NCI-H146 treated with DMSO at 0.1 percent for 48 hours (cell line): ENCODE measurements around the gene MTUS2.

Source experiments
- DNase-seq: peaks from one replicate; lab custom pipeline; 2025; ENCODE audit not compliant: unreplicated experiment; lab: John Stamatoyannopoulos, UW

Gene MTUS2

DNA sequence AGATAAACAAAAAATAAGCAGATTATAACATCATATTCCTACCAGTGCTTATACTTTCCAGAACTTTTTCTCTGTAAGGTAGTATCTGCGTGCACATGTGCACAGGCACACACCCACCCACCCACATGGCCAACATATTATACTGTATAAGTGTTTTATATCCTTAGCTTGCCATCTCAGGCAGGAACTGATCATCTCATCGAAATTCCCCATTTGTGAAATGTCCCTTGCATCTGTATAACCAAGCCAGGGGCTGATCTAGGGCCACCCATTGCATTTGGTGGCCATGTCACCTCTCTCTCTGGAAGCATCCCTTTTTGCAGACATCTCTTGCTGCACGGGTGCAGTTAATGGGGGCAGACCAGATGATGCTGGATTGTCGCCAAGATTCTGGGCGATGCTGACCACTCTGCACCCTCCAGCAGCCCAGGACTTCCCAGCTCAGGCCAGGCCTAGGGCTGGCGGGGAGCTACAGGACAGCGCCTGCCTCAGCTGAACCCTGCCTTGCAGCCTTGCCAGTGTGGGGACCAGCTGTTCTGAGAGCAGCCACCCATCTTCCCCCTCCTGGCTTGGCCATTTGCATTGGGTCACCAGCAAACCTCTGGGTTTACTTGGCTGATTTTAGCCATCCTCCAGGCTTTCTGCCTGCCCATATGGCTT lies 679.5 kb downstream of the MTUS2 start:
- no peak for DNase-seq

DNA sequence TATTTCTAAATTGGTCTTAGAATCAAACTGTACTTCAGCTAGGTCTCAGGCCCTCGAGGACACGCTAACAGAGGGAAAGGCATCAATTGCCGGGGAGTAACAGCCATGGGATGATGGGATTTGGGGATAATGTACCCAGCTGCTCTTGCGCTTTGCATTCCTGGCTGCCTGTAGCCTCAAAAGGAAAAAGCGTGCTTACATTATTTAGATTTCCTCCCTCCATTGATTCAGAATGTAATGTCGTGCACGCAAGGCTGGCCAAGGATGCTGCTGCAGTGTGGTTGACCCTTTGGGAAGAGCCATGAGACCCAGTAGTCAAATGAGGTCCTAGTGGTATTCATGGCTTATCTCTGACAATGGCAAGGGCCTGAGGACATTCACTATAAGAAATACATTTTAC lies 680.2 kb downstream of the MTUS2 start:
- DNase-seq = no peak

DNA sequence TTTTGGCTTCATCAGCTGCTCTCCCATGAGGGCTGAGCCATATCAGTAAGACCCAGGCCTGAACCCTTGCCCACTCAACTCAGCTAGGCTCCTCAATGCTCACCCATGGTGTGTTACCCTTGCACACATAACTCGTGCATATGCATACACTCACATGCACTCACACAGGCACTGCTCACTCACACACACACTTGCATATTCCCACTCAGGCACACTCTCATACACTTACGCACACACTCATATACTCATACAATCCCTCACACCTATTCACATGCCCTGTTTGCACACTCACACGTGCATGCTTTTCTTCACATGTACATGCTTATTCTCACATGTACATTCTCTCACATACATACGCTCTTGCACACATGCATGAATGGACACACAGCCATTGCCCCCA lies 681.5 kb downstream of the MTUS2 start:
- no peak for DNase-seq

DNA sequence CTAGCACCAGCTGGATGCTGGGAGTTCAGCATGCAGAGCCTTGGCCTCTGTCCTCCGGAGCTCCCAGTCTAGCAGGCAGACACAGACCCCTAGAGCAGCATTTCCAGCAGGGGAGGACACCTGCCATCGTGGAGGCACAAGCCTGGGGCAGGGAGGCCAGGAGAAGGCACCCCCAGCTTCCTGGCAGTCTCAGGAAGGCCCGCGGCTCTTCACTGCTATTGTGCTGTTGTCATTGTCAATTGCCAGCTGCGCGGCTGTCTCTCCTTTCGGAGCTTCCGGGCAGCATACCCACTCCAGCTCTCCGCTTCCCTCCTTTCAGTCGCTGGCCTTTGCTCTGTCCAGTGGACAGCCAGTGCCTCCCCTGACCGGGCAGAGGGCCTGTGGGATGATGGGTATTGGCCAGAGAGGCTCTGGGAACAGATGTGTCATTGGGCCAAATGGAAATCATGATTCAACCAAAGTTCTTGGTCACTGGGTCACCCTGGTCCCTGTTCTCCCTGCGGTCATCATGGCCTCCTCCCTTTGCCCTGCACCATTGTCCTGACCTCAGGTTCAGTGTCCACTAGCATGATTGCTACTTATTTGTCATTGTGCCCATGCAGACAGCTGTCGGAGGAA lies 682.4 kb downstream of the MTUS2 start:
- no peak for DNase-seq

DNA sequence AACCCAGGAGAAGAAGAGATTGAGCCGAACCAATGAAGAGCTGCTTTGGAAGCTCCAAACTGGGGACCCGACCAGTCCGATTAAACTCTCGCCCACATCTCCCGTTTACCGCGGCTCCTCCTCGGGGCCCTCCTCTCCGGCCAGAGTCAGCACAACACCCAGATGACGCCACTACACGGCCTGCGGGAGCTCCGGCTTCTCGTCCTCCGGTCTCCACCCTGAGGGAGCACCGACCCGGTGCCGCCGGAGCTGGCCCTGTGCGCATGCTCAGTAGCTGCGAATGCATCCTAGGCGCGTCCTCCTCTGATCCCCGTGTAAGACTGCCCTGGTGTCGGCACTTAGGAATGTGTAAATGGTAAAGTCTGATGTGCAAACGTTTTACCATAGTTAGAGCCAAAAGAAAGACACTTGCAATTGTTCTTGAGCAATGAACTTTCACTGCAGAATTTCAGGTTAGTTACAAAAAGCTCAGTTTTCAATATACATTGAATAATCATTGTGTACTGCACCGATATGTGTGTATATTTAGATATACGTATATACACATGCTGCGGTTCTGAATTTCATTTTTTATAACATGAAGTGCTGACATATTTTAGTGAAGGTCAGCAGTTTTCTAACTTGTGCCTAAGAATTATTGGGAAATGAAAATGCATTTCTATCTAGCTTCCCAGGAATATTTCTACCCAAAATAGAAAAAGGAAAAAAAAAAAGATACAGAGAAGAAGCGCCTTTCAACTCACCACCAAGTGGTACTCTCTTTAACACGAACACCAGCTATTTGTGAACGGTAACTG lies 683.1 kb downstream of the MTUS2 start:
- no peak for DNase-seq

DNA sequence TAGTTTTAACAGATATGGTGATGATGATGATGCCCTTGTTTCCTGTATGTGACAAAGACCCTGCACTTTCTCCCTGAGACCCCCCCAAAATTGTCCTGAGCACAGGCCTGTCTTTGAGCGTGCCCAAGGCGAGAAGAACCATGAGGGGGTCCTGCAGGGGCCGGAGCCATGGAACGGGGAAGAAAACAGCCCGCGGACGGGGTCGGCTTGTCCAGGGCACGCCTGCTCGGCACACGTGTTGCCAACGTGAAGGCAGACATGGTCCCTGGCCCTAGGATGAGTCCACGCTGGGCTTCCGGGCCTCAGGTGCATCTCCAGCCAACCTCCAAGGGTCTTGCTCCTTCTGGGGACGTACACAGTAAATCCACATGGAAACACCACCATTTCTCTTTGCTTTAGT lies 684.6 kb downstream of the MTUS2 start:
- no peak for DNase-seq

DNA sequence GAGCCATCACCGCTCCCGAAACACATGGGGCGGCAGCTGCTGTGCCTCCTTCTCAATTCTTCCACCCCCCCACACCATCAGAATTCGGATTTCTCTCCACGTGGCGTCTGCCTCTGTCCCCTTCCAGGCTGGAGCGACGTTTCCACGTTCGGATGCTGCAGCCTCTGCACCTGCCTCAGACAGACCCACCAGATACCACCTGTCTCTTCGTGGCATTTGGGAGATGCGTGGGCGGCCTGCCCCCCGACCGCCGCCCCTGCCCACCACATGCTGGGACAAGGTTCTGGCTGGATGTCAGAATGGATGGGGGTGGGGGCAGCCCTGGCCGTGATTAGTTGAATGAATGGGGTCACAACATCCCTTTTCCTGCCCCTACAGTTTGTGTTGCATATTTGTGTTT lies 685.4 kb downstream of the MTUS2 start:
- DNase-seq = no peak

DNA sequence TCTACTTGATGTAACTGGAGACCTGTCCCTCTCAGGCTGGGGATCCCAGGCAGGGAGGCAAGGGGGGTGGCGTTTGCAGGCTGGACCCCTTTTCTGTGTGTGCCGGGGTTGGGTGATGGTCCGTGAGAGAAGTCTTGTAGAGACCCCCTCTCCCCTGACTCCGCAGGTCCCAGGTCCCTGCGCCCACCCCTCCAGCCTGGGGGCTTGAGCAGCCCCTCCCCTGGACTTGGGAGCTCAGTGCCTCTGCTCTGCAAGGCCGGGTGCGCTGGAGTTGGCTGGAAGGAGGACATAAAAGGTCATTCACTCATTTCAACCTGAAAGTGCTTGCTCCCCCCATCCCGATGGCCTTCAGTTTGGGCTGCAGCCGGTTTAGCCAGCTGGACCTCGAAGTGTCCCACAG lies 685.8 kb downstream of the MTUS2 start:
- DNase-seq = no peak

DNA sequence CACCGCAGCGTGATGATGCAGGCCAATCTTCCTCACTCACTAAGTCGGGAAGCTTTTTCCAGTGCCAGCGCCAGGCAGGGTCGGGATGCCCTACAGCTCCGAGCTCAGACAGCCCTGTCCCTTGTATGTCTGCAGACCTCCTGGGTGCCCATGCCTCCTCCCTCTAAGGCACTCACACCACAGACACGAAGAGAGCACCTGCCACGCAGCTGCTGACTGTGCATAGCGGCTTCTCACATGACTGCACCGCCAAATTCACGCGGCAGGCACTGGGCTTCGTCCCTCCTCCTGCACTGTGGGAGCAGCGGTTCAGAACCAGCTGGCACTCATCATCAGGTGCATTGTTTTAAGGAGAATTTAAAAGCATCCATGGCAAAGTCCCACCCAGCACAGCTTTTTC lies 687.2 kb downstream of the MTUS2 start:
- peak; percentile 40 for DNase-seq

DNA sequence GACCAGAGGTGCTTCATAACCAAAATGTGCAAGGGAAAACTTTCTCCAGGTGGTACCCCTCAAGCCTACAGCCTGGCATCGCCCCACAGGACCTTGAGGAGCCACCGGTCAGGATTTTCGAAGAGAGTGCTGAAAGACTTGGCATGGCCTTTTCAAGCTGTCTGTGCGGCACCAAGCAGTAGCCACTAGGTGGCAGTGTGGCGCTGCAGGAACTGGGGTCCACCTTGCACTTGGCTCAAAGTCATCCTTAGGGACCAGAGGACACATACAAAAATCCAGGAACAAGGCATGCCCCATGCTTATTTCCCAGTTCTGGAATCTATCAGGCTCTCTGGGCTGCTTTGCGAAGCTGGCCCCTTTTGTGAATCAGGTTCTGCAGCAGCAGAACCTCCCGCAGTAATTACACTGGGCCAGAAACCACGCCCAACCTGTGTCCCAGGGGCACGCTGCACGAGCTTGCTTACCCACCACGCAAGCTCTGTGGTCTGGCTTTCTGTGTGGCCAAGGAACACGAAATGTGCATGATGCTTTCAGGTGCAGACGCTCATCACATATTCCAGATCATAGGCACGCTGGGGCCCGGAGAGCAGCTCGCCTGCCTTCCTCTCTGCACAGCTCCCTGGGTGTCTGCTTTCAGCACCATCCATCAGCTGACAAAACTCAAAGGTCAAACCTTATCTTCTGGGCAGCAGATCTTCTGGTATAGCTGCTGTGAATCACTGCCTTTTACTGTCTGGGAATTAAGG lies 688.2 kb downstream of the MTUS2 start:
- DNase-seq = peak; percentile 1

DNA sequence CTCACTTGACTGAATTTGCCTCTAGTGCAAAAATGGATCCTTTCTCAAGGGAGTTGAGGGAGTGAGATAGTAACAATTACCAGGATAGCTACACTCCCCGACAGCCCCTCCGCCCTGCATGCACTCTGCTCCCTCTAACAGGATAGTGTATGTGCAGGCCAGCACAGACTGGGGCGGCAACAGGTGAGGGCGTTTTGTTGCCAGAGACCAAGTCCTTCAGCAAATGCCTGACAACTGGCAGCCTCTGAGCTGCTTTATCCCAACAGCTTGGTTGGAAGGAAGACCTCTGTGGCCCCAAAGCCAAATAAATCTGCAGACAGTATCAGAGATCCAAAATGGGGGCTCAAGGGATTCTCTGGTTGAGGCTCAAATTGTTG lies 688.7 kb downstream of the MTUS2 start:
- no peak for DNase-seq

DNA sequence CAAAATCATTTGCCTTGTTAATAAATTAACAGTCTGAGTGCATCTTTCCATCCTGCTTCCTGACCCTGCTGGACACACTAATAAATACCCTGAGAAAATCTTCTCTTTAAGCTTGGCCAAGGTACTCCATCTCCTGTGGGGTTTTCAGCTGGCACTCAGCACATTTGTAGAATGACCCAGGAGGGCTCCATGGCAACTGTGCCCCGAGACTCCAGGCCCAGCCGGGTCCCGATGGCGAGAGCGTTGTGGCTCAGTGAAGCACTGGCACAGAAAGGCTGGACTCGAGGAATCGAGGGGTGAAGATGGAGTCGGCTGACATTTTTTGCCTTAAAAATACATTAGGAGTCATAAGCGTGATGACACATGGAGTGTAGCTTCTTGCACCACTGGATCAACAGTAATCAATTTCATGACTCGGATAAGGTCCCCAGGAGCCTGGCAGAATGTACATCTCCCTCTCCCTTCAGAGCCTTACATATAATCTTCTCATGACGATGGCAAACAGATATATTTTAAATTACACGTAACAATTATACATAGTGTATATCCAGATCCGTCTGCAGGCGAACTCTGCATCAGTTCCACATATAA lies 690.0 kb downstream of the MTUS2 start:
- no peak for DNase-seq

DNA sequence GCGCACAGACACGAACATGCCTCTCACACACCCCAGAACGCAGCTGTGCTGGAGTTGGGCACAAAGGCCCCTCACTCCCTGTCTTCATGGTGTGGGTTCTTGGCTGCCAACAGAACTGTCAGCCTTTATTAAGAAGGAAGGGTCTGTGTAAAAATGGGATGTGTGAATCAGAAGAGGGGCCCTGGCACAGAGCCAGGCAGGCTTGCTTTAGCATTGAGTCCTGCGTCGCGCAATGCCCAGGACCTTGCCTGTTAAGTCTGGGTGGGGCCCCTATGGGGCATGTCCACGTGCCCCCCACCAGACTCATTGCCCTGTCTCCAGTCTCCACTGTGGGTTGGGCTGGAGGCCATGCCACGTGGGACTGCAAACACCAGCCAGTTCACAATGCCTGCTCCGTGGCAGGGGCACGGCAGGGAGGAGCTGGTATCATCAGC lies 690.5 kb downstream of the MTUS2 start:
- no peak for DNase-seq

DNA sequence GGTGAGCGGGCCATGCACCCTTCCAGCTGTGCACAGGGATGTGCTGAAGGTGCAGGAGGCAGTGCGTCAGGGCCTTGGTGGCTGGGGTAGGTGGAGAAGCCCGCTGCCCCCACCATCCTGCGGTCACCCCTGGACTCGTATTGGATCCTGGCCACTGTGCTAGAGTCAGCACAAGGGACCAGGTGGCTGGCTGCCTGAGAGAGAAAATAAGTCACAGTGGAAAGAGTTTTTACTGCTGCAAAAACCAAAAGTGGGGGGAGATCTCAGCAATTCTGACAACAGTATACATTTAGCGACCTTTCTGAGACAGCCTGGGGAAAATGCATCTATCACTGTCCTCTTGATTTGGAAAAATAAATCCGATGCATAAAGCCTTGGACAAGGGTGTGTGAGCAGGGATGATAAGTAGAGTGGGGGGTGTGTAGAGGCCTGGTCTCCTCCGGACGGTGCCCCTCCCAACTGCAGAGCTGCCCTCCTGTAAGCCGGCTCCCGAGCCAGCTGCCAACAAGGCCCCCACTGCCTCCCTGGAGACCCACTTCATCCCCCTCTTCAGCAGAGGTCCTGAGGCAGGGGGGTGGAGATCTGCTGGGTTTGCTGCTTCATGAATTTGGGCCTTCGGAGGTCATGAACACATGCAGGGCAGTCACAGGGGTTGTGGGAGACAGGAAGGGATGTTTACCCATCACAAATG lies 691.1 kb downstream of the MTUS2 start:
- DNase-seq = no peak

DNA sequence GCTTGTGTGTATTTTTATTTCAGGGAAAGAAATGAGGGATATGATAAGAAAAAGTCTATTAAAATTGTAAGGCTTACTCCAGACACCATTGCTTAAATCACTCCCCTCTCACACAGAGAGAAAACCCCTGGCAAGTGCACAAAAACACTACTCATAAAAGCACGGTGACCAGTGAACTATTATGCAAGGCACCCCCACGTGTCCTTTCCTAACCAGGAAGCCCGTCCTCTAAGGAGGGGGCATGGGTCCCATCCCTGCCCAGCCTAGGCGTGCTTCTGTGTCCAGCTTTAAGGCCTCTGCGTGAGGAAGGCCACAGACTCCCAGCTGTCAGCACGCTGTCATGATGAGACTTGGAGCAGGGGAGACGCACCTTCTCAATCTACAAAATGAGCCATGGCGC lies 691.8 kb downstream of the MTUS2 start:
- DNase-seq = no peak

DNA sequence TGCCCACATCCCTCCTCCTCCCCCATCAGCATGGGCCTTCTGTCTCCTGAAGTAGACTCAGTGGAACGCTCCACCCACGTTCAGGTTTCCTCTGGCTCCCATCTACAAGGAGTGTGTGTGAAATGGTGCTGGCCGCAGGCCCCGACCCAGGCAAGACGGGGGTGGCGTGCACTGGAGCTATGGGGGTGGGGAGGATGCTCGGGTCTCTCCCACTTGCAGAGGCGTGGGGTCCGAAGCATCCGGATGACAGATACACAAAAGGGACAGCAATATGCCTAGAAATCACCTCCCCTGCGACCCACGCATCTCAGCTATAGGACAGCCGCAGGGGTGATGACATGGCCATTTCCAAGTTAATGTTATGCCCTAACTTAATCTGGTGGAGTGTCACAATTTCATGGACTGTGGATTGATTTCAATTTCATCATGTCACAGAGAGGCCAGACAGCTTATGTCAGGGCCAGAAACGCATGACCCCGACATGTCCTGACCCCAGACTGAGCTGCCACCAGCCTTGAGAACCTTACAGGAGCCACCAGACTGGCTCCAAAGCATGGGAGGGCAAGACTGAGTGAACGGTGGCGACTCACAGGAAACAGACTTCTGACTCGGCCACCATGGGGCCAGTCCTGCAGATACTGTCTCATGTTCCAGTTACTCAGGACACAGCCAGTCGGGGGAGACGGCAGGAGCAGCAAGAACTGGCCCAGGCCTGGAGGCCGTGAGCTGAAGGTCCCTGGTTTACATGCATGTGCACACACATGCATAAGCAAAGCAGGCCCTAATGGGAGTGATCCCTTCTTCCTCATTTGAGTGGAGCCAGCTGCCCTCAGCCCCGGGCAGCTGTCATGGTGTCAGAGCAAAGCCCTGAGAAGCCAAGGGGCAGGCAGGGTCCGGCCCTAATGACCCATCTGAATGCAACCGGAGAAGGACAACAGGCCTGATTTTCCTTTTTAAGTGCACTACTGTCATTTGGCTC lies 693.2 kb downstream of the MTUS2 start:
- no peak for DNase-seq

DNA sequence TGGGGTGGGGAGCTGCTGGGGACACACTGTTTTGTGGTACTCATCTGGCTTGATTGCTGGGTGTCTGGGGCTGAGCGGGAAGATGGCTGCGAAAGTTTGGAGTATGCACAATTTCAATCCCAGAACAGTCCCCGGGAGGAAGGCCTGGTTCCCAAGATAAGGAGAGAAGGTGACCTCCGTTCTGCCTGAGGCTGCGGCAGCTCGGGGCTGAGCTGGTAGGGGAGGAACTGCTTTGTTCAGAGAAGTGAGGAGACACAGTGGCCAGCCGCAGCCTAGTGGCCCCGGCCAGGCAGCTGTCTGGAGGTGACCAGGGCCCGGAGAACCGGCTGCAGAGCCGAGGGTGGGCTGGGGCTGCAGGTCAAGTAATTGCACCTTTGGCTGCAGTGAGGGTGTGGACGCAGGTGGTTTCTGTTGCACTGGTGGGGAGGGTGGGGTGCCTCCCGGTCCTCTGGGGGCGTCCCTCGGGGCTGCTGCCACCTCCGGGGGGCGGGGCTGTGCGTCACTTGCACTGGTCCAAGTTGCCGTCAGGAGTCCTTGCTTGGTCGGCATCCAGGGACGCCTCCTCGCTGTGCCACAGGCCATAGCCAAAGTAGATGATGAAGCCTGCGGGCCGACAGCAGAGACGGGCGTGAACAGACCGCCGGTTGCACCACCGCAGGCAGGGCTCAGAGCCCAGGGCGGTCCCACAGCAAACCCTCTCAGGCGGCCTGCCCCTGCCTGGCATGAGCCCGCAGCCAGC lies 694.0 kb downstream of the MTUS2 start:
- no peak for DNase-seq

DNA sequence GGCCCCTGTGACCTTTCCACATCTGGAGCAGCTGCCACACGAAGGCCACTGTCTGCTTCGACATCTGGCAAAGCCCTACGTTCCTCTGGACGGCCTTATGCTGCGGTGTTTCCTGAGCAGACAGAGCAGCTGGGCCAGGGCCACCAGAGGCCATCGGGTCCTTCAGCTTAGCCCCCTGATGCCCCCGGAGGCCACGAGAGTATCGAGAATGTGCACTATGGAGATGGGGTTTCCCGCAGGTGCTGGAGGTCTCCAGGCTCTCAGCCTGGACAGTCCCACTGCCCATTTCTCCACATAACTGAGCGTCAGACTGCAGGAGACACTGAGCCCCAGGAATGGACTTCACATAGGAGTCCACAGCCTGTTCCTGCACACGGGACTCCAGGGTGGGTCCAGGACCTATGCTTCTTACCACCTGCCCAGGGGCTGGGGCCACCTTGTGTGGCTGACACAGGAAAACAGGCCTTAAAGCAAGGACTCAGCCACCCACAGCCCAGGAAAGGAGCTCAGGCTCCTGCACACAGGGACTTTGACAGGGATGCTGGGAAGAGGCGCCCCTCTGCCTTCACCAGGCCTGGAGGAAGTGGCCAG lies 694.7 kb downstream of the MTUS2 start:
- DNase-seq = no peak
